ENCODE measurements around the gene ANKRD63.

DNA sequence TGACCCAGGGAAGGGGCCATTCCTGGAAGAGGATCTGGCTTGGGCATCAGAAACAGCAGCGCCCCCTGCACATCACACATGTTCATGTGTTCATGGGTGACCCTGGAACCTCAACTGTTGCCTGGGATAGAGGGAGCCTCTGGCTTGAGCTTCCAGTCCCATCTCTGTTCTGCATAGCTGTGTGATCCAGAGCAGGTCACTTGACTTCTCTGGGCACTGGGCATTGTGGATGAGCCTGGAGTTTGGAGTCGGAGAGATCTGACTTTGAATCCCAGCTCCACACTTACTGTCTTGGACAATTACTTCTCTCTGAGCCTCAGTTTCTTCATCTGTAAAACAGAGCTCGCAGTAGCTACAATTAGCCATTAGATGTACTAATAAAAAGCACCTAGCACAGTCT is 28.4 kb downstream of the ANKRD63 start:
- no peak for TF ChIP-seq CTCF (IDR thresholded peaks at IDR 0.05)
- TF ChIP-seq POLR2A (IDR thresholded peaks at IDR 0.05): no peak
